Thoracic aorta (tissue), 2 donors: ENCODE measurements around the gene D2HGDH. TPM values are rescaled to one million over a fixed set of nuclear protein-coding genes. Genes with fewer than 3 reads are reported as not detected.

Experiments
- ATAC-seq: fragments of 150-250 bp; one replicate; pipeline ENCODE4 v1.8.0; 2017; ENCODE audit warnings: low read depth; ENCODE audit not compliant: insufficient number of reproducible peaks, low FRiP score
- DNase-seq: peaks from one replicate; pipeline ENCODE4 v3.0.0-alpha.2; 2020; ENCODE audit warnings: low spot score
- H3K27ac ChIP-seq, 2 donors: fragments of 200-600 bp; sonication (generic); 1 replicate in 1 of 2; 2 replicates in 1 of 2; pipeline ENCODE4 v1.5.1; 2016; ENCODE audit warnings: mild to moderate bottlenecking in 2 of 2, moderate library complexity in 2 of 2
- H3K27me3 ChIP-seq: fragments of 200-600 bp; sonication (generic); replicated peaks from 2 replicates; pipeline ENCODE4 v1.6.0; 2016; ENCODE audit warnings: mild to moderate bottlenecking; ENCODE audit not compliant: insufficient read depth
- H3K36me3 ChIP-seq: fragments of 200-600 bp; sonication (generic); one replicate; pipeline ENCODE4 v1.5.1; 2016
- H3K4me1 ChIP-seq, 2 donors: fragments of 200-600 bp; sonication (generic); 1 replicate in 1 of 2; 2 replicates in 1 of 2; pipeline versions ENCODE4 v1.5.1 to v1.6.0; 2016; ENCODE audit warnings: low read depth in 2 of 2, mild to moderate bottlenecking in 1 of 2; ENCODE audit not compliant: control insufficient read depth in 1 of 2
- H3K4me3 ChIP-seq: fragments of 200-600 bp; sonication (generic); 2 replicates; pipeline ENCODE4 v1.5.1; 2016; ENCODE audit warnings: mild to moderate bottlenecking
- H3K9me3 ChIP-seq: fragments of 200-600 bp; sonication (generic); 2 replicates; pipeline ENCODE4 v1.5.1; 2016
- CTCF ChIP-seq: fragments of 200-600 bp; sonication (generic); IDR thresholded peaks from one replicate; pipeline ENCODE4 v1.5.1; 2019; ENCODE audit warnings: antibody characterized with exemption
- total RNA-seq, 2 donors: library from RNA; depleted of rRNA; stranded (reverse); fragments of >200 nt; gene quantifications; one replicate each; pipeline versions ENCODE4 v1.1.0 to v1.2.3, GENCODE V29; 2016

The D2HGDH gene
- total RNA-seq, 2 donors from 2014 or later, result 11.1 to 38.0 TPM

DNA sequence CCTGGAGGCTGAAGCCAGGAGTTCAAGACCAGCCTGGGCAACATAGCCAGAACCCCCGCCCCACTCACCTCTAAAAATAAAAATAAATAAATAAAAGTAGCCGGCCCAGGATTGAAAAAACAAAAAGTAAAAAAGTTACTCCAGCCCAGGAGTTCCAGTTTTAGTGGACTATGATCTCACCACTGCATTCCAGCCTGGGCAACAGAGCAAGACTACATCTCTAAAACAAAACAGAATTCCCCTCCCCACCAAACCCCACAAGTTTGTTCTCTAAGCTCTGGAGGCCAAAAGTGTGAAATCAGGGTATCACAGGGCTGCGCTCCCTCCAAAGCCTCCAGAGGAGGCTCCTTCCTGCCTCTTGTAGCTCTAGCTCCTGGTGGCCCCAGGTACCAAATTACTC is 1.7 kb downstream of the D2HGDH start:
- ATAC-seq (no peak), DNase-seq (no peak)
- TF ChIP-seq CTCF, result no peak
- no peak overlapping the region for H3K4me3 ChIP-seq
- H3K27ac ChIP-seq, result no peak overlapping the region
- H3K36me3 ChIP-seq, result no peaks in the 10 kb centered on the region
- no peaks in the 10 kb centered on the region for H3K9me3 ChIP-seq
- no peaks in the 10 kb centered on the region for H3K27me3 ChIP-seq
- peaks cover 4 to 19% of the 10 kb centered on the region in 2 donors for H3K4me1 ChIP-seq

DNA sequence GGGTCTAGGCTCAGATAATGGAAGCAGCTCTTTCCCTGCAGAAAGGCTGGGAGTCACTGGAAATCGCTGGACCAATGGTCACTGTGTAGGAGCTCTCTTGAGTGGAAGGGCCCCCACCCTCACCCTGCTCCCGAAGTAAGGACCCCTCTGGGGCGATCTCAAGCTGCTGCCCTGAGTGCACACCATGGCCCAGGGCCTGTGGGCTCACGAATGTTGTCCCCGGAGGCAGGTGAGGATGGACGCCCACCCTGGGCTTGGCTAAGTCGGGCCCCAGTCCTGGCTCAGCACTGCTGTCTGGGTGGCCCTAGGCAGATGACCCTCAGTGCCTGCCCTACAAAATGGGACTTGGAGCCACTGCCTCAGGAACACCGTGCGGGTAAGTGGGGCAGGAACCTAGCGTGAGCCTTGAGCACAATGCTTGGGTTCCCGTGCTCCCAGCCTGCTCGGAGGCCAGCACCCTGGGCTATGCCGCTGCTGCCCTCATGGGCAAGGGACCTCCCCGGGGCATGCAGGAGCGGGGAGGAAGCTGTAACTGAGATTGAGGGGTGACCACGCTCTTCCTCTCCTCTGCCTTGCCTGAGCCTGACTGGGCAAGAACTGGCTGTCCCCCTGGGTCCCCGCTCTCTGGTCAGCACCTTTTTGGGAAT is 3.7 kb downstream of the D2HGDH start:
- Histone ChIP-seq H3K4me3 (no peak overlapping the region), H3K27me3 (no peaks in the 10 kb centered on the region), H3K4me1 (peaks cover 4 to 19% of the 10 kb centered on the region in 2 donors), H3K27ac (no peak overlapping the region), H3K36me3 (no peaks in the 10 kb centered on the region), H3K9me3 (no peaks in the 10 kb centered on the region)
- TF ChIP-seq CTCF, result no peak
- ATAC-seq, result no peak
- DNase-seq, result no peak

GRCh38 chr2:241739177-241739576 is 4.7 kb downstream of the D2HGDH start:
- DNase-seq, result no peak

DNA sequence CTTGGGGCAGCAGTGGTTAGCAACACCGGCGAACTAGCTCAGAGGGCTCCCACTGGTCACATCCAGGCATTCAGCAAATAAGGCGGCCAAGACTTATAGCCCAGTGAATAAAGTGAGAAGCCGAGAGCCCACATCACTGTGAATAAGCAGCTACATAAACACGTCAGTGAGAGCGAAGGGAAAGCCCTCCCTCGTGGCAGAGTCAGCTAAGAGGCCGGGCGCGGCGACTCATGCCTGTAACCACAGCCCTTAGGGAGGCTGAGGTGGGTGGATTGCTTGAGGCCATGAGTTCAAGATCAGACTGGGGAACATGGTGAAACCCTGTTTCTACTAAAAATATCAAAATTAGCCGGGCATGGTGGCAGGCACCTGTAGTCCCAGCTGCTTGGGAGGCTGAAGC is 5.2 kb downstream of the D2HGDH start:
- ATAC-seq (no peak), DNase-seq (no peak)
- H3K4me1 ChIP-seq, result peaks cover 0 to 15% of the 10 kb centered on the region in 2 donors
- H3K9me3 ChIP-seq, result no peaks in the 10 kb centered on the region
- H3K27me3 ChIP-seq, result no peaks in the 10 kb centered on the region
- no peak for TF ChIP-seq CTCF
- peaks cover 11% of the 10 kb centered on the region for H3K36me3 ChIP-seq
- H3K4me3 ChIP-seq, result no peak overlapping the region
- no peak overlapping the region for H3K27ac ChIP-seq

More at GRCh38 chr2:241739177-241739576, 4.7 kb downstream of the D2HGDH start:
- peaks cover 6% of the 10 kb centered on the region for H3K36me3 ChIP-seq
- H3K4me1 ChIP-seq, result peaks cover 0 to 15% of the 10 kb centered on the region in 2 donors
- no peak overlapping the region for H3K4me3 ChIP-seq
- H3K27me3 ChIP-seq, result no peaks in the 10 kb centered on the region
- no peaks in the 10 kb centered on the region for H3K9me3 ChIP-seq
- no peak for ATAC-seq
- H3K27ac ChIP-seq, result no peak overlapping the region
- no peak for TF ChIP-seq CTCF

DNA sequence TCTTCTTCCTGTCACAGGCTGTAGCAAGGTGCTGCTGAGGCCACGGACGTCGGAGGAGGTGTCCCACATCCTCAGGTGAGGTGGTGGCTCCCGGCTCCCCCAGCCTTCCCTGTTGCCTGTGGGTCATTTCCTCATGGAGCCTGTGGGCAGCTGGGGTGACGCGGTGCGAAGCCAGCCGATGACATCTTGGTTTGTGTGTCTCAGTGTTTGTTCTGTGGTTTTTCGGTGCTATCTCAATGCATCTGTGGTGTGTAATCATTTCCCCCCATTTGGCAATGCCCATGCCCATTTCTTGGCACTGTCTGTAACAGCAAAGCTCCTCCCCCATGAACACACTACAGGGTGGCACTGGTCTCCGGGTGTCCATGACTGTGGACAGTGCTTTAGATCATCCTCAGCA is 6.6 kb downstream of the D2HGDH start:
- DNase-seq (no peak), ATAC-seq (no peak)
- H3K4me1 ChIP-seq, result peaks cover 0 to 9% of the 10 kb centered on the region in 2 donors
- no peak for TF ChIP-seq CTCF
- peaks cover 23% of the 10 kb centered on the region for H3K36me3 ChIP-seq
- no peak overlapping the region for H3K4me3 ChIP-seq
- H3K9me3 ChIP-seq, result no peaks in the 10 kb centered on the region
- H3K27me3 ChIP-seq, result no peaks in the 10 kb centered on the region
- no peak overlapping the region for H3K27ac ChIP-seq
